ENCODE results near the gene TMEM170A. TPM values are rescaled to one million over a fixed set of nuclear protein-coding genes. Genes with fewer than 3 reads are reported as not detected.
"Not testable (repeated sequence)": the region's sequence is repeated elsewhere in the genome, so short reads cannot be mapped to it uniquely, and the experiment has no call there.

TMEM170A gene
- total RNA-seq, 3 donors from 2014 or later = 45.3 to 49.1 (median 45.9) TPM

DNA sequence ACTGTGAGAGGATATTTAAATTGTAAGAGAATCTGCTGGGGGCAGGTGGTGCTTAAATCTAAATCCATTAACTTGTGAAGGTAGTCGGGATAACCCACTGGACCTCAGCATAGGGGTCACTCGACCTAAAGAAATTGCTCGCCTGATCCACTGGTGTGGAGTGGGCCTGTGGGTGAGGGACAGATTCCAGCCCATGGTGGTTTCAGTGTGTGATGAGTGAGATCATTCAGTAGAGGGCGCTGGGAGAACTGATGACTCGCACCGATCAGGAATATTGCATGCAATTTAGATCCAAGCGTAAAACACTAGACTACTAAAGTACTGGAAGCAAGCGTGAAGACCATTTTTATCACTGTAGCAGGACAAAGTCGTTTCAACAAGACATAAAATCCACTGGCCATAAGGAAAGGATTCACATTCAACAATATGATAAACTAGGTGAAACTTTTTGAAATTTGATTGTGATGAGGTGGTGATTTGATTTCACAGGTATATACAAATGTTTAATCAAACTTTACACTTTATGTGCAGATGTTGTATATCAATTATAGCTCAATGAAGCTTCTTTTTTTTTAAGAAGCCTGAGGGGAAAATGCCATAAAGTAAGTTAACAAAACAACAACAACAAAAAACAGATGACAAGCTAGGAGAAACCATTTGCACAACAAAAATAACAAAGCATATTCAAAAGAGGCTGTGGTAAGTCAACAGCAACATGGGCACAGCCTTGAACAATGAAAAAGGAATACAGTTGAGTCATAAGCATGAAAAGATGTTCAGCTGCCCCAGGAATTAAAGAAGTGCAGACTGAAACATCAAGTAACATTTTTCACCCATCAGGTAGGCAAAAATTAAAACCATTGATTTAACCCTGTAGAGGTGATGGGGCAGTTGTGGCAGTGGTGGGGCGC is 7.5 kb upstream of the TMEM170A start:
- Mint-ChIP-seq H3K4me1 (ENCODE audit: low read depth) (no peaks in the 10 kb centered on the region), H3K4me3 (no peak overlapping the region), H3K27me3 (ENCODE audit: low read depth) (no peaks in the 10 kb centered on the region), H3K9me3 (no peaks in the 10 kb centered on the region), H3K36me3 (ENCODE audit: insufficient read depth) (no peaks in the 10 kb centered on the region)
- DNase-seq = peak; percentile 22
- peak; percentile 73 to 86 for ATAC-seq

DNA sequence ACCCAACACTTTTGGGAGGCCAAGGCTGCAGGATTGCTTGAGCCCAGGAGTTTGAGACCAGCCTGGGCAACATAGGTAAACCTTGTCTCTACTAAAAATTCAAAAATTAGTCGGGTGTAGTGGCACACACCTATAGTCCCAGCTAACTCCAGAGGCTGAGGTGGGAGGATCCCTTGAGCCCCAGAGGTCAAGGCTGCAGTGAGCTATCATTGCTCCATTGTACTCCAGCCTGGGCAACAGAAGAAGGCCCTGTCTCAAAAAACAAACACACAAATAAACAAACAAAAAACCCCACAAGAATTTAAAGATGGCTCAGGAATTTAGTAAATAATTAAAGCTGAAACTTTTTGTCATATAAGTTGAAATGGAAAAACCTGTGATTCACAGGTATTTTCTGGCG is 2.3 kb upstream of the TMEM170A start:
- DNase-seq (no peak), ATAC-seq (no peak)
- peaks cover 26% of the 10 kb centered on the region for H3K4me1 Mint-ChIP-seq (ENCODE audit: low read depth)
- no peaks in the 10 kb centered on the region for H3K9me3 Mint-ChIP-seq
- H3K27me3 Mint-ChIP-seq (ENCODE audit: low read depth) = no peaks in the 10 kb centered on the region
- no peak overlapping the region for H3K4me3 Mint-ChIP-seq
- H3K36me3 Mint-ChIP-seq (ENCODE audit: insufficient read depth) = peaks cover 2% of the 10 kb centered on the region

DNA sequence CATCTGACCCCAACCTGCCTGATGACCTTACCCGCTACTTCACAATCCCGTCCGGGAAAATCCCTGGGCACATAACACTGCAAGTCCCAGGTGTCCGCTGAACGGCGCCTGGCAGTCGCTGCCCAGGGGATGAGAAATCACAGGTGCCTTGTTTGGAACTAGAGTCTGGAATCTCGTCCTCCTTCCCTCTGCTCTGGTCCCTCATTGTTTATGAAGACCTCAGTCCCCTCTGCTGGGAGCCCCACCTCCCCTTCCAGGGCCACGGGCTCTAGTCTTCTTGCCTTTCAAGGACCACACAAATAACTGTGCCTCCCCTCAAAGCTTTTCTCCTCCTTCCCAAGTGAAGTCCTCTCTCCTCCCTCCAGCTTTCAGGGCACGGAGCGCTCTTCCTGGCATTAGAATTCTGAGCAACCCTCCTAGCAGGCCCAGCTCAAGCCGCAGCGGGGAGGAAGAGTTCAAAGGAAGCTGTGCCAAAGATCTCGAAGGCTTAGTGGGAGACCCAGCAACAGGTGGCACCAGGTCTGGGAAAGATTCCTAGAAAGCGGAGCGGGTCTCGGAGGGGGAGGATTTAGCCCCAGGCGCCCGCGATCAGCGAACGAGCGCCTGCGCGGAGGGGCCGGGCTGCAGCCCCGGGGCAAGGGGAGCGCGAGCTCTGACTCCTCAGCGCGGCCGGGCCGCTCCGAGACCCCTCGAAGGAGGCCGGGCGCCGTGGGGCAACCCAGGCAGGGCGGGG is 934 bp downstream of the TMEM170A start:
- H3K9me3 Mint-ChIP-seq; DNase-seq; H3K27me3 Mint-ChIP-seq (ENCODE audit: low read depth): not testable (repeated sequence)
- H3K4me1 Mint-ChIP-seq (ENCODE audit: low read depth) = peaks cover 51% of the 10 kb centered on the region
- ATAC-seq = peak; percentile 9 to 12
- H3K36me3 Mint-ChIP-seq (ENCODE audit: insufficient read depth) = peaks cover 11% of the 10 kb centered on the region
- H3K4me3 Mint-ChIP-seq = peak overlapping the region; percentile 94

DNA sequence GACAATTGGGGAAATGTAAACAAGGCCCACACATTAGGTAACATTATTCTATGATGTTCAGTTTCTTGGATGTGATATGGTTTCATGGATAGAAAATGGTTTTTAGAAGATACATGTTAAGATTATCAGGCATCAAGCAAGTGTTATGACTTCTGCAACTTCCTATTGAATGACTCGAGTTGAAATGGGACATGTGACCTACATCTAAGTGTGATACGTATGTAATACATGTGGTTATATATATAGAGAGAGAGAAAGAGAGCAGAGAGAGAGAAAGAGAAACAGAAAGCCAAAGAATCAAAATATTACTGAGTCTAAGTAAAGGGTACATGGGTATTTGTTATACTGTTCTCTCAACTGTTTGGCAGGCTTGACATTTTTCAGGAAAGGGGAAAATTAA is 1.7 kb downstream of the TMEM170A start:
- H3K27me3 Mint-ChIP-seq (ENCODE audit: low read depth) = no peaks in the 10 kb centered on the region
- H3K4me3 Mint-ChIP-seq = peak overlapping the region; percentile 94
- peaks cover 56% of the 10 kb centered on the region for H3K4me1 Mint-ChIP-seq (ENCODE audit: low read depth)
- H3K9me3 Mint-ChIP-seq = no peaks in the 10 kb centered on the region
- DNase-seq (no peak), ATAC-seq (peak; percentile 15 to 19)
- H3K36me3 Mint-ChIP-seq (ENCODE audit: insufficient read depth) = peaks cover 11% of the 10 kb centered on the region

DNA sequence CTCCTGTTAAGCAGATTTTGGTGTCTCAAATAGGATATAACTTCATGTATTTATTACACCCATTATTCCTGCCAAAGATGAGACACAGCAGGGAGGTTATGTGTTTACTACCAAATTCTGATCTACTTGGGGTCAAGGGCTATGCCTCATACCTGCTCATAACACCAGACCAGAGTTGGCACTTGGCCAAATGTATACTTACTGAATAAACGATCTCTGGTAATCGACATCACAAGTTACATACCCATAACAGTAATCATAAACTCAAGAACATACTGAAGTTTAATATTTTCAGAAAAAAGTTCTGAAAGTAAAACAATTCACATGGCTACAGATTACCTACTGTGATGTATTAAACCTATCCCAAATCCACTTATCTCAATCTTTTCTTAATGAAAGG is 2.9 kb downstream of the TMEM170A start:
- Mint-ChIP-seq H3K9me3 (no peaks in the 10 kb centered on the region), H3K27me3 (ENCODE audit: low read depth) (no peaks in the 10 kb centered on the region), H3K4me1 (ENCODE audit: low read depth) (peaks cover 63% of the 10 kb centered on the region), H3K36me3 (ENCODE audit: insufficient read depth) (peaks cover 11% of the 10 kb centered on the region), H3K4me3 (no peak overlapping the region)
- DNase-seq (no peak), ATAC-seq (no peak)

DNA sequence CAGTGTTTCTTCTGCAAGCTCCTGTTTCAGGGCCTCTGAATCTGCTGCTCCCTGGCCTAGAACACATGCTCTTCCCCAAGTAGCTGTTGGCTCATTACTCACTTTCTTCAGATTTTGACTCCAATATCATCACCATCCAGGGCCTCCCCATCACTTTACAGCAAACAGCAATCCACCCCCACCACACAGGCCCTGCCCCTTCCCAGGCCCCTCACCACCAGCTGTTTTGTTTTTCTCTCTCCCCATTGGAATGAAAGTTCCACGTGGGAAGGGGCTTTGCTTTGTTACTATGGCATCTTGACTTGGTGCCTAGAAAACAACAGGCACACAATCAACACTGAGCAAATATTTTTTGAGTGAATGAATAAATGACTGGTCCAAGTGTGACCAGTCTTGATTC is 4.0 kb downstream of the TMEM170A start:
- peaks cover 11% of the 10 kb centered on the region for H3K36me3 Mint-ChIP-seq (ENCODE audit: insufficient read depth)

DNA sequence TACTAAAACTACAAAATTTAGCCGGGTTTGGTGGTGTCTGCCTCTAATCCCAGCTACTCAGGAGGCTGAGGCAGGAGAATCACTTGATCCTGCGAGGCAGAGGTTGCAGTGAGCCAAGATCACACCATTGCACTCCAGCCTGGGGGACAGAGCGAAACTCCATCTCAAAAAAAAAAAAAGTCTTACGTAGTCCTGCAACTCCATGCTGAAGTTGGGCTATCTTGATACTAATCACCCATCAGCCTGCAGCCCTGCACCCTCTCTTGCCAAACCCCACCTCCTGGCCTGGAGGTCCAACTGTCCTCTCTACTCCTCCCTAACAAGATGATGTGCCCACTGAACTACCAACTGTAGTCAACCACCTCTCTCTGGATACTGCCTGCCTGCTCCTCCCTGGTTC is 4.8 kb downstream of the TMEM170A start:
- Mint-ChIP-seq H3K27me3 (ENCODE audit: low read depth) (no peaks in the 10 kb centered on the region), H3K36me3 (ENCODE audit: insufficient read depth) (peaks cover 11% of the 10 kb centered on the region), H3K4me3 (no peak overlapping the region), H3K9me3 (no peaks in the 10 kb centered on the region), H3K4me1 (ENCODE audit: low read depth) (peaks cover 69% of the 10 kb centered on the region)
- DNase-seq = no peak
- ATAC-seq = no peak

More for the DNA sequence above, 4.0 kb downstream of the TMEM170A start:
- peaks cover 70% of the 10 kb centered on the region for H3K4me1 Mint-ChIP-seq (ENCODE audit: low read depth)
- no peak overlapping the region for H3K4me3 Mint-ChIP-seq
- ATAC-seq (no peak), DNase-seq (no peak)
- H3K27me3 Mint-ChIP-seq (ENCODE audit: low read depth) = no peaks in the 10 kb centered on the region
- no peaks in the 10 kb centered on the region for H3K9me3 Mint-ChIP-seq

DNA sequence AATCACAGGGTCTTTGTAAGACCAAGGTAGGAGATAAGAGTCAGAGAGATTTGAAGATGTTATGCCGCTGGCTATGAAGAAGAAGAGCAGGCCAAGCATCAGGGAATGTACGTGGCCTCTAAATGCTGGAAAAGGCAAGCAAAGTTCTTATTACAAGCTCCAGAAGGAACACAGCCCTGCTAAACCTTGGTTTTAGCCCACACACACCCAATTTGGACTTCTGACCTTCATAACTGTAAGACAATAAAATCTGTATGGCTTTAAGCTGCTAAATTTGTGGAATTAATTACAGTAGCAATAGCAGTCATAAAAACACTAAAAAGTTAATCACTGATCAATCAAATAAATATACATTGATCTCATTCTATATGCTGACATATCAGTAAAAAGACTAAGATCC is 6.0 kb downstream of the TMEM170A start:
- H3K4me3 Mint-ChIP-seq = no peak overlapping the region
- no peaks in the 10 kb centered on the region for H3K9me3 Mint-ChIP-seq
- no peak for ATAC-seq
- H3K4me1 Mint-ChIP-seq (ENCODE audit: low read depth) = peaks cover 75% of the 10 kb centered on the region
- H3K27me3 Mint-ChIP-seq (ENCODE audit: low read depth) = no peaks in the 10 kb centered on the region
- no peak for DNase-seq
- peaks cover 11% of the 10 kb centered on the region for H3K36me3 Mint-ChIP-seq (ENCODE audit: insufficient read depth)

DNA sequence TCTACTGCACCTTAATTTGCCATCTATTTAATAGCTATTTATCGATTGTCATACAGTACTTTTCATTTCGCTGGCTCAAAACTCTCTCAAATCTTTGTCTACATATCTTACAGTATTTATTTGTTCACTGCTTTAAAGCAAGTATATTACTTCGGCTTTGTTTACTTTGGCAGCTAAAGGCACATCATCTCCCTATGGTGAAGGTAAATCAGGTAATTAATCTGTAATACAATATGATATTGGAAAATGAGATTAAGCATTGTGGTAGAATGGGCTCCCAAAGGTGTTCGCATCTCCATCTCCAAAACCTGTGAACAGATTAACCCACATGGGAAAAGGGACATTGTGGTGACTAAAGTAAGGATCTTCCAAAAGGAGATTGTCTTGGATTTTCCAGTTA is 6.5 kb downstream of the TMEM170A start:
- no peaks in the 10 kb centered on the region for H3K9me3 Mint-ChIP-seq

DNA sequence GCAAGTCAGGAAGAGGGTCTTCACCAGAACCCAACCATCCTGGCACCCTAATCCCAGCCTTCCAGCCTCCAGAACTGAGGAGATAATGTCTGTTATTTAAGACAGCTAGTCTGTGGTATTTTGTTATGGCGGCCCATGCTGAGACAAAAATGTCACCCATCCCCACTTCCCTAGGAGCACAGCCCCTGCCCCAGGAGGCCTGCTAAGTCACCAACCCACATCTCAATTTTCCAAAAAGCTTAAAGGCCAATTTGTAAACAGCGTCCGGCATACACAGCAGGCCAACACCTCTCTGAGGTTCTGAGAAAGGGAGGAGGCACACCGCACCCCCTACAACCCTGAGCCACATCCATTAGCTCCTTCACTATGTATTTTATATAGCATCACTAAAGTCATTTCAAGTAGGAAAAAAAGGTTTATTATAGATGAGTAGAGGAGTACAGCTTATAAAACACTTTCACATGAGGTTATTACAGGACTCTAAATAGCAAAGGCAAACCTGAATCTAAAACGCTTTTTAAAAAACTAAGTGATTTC is 6.9 kb downstream of the TMEM170A start:
- Mint-ChIP-seq H3K36me3 (ENCODE audit: insufficient read depth) (peaks cover 13% of the 10 kb centered on the region), H3K4me3 (no peak overlapping the region), H3K4me1 (ENCODE audit: low read depth) (peaks cover 69% of the 10 kb centered on the region), H3K9me3 (no peaks in the 10 kb centered on the region), H3K27me3 (ENCODE audit: low read depth) (no peaks in the 10 kb centered on the region)
- DNase-seq = no peak
- no peak for ATAC-seq

More for the DNA sequence above, 6.5 kb downstream of the TMEM170A start:
- Mint-ChIP-seq H3K27me3 (ENCODE audit: low read depth) (no peaks in the 10 kb centered on the region), H3K36me3 (ENCODE audit: insufficient read depth) (peaks cover 11% of the 10 kb centered on the region), H3K4me3 (no peak overlapping the region), H3K4me1 (ENCODE audit: low read depth) (peaks cover 74% of the 10 kb centered on the region)
- ATAC-seq (no peak), DNase-seq (no peak)

DNA sequence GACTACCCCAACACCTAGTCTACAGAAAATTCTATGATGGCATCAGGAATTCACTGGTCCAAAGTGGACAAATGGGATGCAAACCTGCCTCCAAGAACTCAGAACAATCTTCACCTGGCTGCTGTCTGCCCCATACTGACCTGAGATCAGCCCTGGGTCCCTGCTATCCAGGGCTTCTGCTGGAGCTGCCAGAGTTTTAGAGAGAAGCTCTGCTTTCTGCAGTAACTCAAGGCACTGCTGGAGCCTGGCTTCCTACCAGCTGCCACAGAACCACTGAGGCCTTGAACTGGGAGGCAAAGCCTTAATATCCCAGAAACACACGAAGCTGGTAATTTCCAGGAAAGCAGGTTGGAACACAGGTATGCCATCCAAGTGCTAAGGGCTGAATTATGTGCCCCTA is 7.5 kb downstream of the TMEM170A start:
- H3K4me1 Mint-ChIP-seq (ENCODE audit: low read depth) = peaks cover 63% of the 10 kb centered on the region

DNA sequence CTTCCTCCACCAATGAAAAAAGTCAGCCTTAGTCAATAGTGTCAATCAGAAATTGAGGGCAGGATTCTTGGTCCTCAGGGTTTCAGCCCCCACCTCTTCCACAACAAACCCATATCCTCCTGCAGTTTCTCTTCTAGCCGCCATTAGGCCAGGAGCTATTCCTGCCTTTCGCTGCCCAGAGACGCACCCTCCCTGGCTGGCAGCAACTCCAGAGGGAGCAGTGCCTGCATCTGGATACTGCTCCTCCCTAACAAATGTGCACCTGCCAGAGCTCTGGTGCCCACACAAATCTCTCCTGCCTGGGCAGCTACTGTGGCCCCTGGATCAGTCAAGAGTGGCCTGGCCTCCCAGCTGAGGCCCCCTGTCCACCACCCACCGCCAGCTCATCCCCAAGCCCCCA is 8.0 kb downstream of the TMEM170A start:
- not testable (repeated sequence) for H3K4me3 Mint-ChIP-seq; H3K27me3 Mint-ChIP-seq (ENCODE audit: low read depth); DNase-seq; ATAC-seq; H3K9me3 Mint-ChIP-seq
- Mint-ChIP-seq H3K36me3 (ENCODE audit: insufficient read depth) (peaks cover 14% of the 10 kb centered on the region), H3K4me1 (ENCODE audit: low read depth) (peaks cover 60% of the 10 kb centered on the region)

More for the DNA sequence above, 7.5 kb downstream of the TMEM170A start:
- H3K4me3 Mint-ChIP-seq = no peak overlapping the region
- ATAC-seq = no peak
- no peaks in the 10 kb centered on the region for H3K27me3 Mint-ChIP-seq (ENCODE audit: low read depth)
- no peak for DNase-seq
- no peaks in the 10 kb centered on the region for H3K9me3 Mint-ChIP-seq
- H3K36me3 Mint-ChIP-seq (ENCODE audit: insufficient read depth) = peaks cover 13% of the 10 kb centered on the region

DNA sequence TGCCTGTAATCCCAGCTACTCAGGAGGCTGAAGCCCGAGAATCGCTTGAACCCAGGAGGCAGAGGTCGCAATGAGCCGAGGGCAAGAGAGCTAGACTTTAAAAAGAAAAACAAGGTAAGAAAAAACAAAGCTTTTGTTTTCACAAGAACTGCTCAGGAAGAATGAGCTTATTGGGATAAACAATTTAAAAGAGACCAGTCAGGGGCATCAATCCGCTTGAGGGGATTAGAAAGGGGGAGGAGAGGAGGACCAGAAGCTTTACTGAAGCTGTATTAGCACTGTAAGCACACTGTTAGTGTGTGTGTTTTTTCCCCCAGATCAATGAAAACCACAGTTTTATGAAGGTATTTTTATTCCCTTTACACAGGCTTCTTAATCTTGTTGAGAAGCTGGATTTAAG is 8.8 kb downstream of the TMEM170A start:
- peaks cover 52% of the 10 kb centered on the region for H3K4me1 Mint-ChIP-seq (ENCODE audit: low read depth)
- H3K9me3 Mint-ChIP-seq = no peaks in the 10 kb centered on the region
- H3K27me3 Mint-ChIP-seq (ENCODE audit: low read depth) = no peaks in the 10 kb centered on the region
- no peak for ATAC-seq
- DNase-seq = no peak
- peaks cover 17% of the 10 kb centered on the region for H3K36me3 Mint-ChIP-seq (ENCODE audit: insufficient read depth)
- no peak overlapping the region for H3K4me3 Mint-ChIP-seq

DNA sequence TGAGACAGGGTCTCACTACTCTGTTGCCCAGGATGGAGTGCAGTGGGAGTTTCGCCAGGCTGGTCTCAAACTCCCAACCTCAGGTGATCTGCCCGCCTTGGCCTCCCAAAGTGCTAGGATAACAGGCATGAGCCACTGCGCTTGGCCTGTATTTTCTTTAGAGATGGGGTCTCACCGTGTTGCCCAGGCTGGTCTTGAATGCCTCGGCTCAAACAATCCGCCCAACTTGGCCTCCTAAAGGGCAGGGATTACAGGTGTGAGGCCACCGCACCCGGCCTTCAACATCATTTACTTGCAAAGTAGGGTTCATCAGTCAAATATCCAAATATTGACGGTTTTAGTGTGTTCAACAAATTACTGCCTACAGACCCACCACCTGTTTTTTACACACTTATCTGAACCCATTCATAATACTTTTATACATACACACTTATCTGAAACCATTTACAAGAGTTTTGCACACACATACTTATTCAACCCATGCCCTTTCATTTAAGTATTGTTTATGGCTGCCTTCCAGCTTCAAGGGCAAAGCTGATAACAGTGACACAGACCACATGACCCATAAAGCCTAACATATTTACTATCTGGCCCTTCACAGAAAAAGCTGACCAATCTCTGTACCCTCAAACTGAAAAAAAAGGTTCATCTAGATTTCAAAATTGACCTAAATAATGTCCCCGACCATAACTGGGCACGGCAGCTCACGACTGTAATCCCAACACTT is 11.9 kb downstream of the TMEM170A start:
- Mint-ChIP-seq H3K4me3 (no peak overlapping the region), H3K4me1 (ENCODE audit: low read depth) (peaks cover 31% of the 10 kb centered on the region), H3K27me3 (ENCODE audit: low read depth) (no peaks in the 10 kb centered on the region), H3K9me3 (no peaks in the 10 kb centered on the region), H3K36me3 (ENCODE audit: insufficient read depth) (peaks cover 13% of the 10 kb centered on the region)
- ATAC-seq (no peak), DNase-seq (no peak)
